Nucleus accumbens (tissue), 56 donors: Measurements from ENCODE around the gene CERS1.

Source experiments
- DNase-seq, 56 donors: peaks; one replicate each; lab custom pipeline; 2025; lab: John Stamatoyannopoulos, UW

CERS1 gene

GRCh38 chr19:18878058-18878797 lies 17.7 kb downstream of the CERS1 start:
- no peak for DNase-seq

GRCh38 chr19:18876865-18877264 lies 19.1 kb downstream of the CERS1 start:
- DNase-seq: no peak

GRCh38 chr19:18875726-18876125 lies 20.2 kb downstream of the CERS1 start:
- DNase-seq: no peak

- DNase-seq: no peak
These were observed 24.4 kb downstream of the CERS1 start for GRCh38 chr19:18871543-18871942.

GRCh38 chr19:18870531-18871172 lies 25.3 kb downstream of the CERS1 start:
- DNase-seq: no peak

GRCh38 chr19:18869781-18870530 lies 26.0 kb downstream of the CERS1 start:
- no peak for DNase-seq

GRCh38 chr19:18869023-18869618 lies 26.8 kb downstream of the CERS1 start:
- DNase-seq: no peak

- DNase-seq: no peak
These were observed 27.5 kb downstream of the CERS1 start for GRCh38 chr19:18868380-18869022.

GRCh38 chr19:18867751-18868150 lies 28.2 kb downstream of the CERS1 start:
- peak in 2 of 56 donors; percentile 36 to 41 for DNase-seq

GRCh38 chr19:18867199-18867598 lies 28.8 kb downstream of the CERS1 start:
- peak in 1 of 56 donors; percentile 41 for DNase-seq

- peak in 3 of 56 donors; percentile 13 to 41 (median 20) for DNase-seq
These were observed 29.2 kb downstream of the CERS1 start for GRCh38 chr19:18866800-18867123.

GRCh38 chr19:18865973-18866799 lies 29.8 kb downstream of the CERS1 start:
- peak in 43 of 56 donors; percentile 6 to 81 (median 37) for DNase-seq

- no peak for DNase-seq
These were observed 30.6 kb downstream of the CERS1 start for GRCh38 chr19:18865106-18865972.

- no peak for DNase-seq
These were observed 32.1 kb downstream of the CERS1 start for GRCh38 chr19:18863843-18864362.

GRCh38 chr19:18862976-18863842 lies 32.7 kb downstream of the CERS1 start:
- peak in 1 of 56 donors; percentile 25 for DNase-seq

- no peak for DNase-seq
These were observed 34.0 kb downstream of the CERS1 start for GRCh38 chr19:18861917-18862316.

- peak in 1 of 56 donors; percentile 23 for DNase-seq
These were observed 34.7 kb downstream of the CERS1 start for GRCh38 chr19:18861235-18861634.
